HG03095 (cell line): ENCODE results near the gene CALR3.
"Not testable (repeated sequence)": the region's sequence is repeated elsewhere in the genome, so short reads cannot be mapped to it uniquely, and the experiment has no call there.

ENCODE experiments used
- ATAC-seq: cut with Tn5 transposase; IDR thresholded peaks from one replicate; pipeline ENCODE4 v1.9.1; 2021; ENCODE audit warnings: moderate library complexity; ENCODE audit not compliant: unreplicated experiment

CALR3 gene

GRCh38 chr19:16524991-16525734, 29.2 kb upstream of the CALR3 start:
- no peak for ATAC-seq

DNA sequence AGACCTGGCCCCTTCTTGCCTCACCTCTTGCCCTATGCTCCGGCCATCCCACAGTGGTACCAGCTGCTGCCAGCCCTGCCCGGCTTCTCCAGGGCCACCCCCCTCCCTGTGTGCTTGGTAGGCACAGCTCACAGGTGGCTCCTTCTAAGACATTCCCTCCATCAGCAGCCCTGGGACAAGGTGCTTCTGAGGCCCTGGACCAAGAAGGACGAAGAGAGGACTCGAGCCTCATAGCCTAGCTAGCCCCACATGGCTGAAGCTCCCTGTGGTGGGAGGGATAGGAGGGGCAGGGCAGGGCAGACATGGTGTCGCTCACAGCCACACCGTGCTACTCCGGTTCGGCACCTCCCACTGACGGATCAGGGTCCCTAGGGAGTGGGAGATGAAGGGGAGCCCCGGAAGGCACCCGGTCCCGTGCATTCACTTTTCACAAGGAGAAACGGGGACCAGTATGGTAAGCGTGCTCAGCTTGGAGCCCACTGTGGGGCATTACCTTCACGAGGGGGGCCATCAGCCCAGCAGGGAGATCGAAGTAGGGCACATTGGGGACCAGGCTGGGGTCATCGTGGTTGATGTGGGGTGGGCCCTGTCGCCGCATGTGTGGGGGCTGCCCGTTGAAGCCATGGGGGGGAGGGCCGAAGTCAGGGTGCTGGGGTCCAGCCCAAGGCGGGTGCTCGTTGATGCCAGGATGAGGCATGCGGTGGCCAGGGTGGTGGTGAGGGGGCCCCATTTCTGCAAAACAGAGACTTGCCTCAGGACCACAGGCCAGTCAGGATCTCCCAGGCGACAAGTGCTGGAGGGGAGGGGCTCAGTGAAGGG, 26.8 kb upstream of the CALR3 start:
- ATAC-seq, result no peak

DNA sequence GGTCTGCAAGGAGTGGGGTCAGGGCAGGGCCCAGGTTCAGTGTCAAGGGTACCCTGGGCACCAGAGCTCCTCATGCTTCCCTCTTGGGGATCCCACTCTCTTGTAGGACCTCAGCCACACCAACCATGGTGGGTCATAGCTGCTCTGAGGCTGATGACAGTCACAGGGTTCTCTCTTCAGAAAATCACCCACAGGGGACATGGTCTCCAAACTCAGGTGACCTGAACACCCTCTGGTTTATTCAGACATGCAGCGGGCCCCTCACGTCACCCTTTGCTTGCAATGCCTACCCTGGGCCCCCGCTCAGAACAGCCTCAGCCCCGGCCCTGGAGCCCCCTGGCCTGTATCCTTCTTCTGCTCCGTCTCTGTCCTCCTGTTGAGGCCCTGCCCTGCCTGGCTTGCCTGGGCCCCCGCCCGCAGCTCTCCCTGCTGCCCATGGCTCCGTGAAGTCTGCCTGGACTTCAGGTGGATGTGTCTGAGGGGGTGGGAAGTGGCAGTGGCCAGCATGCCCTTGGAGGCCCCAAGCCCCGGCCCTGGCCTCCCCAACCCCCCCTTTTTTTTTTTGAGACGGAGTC, 25.8 kb upstream of the CALR3 start:
- no peak for ATAC-seq

DNA sequence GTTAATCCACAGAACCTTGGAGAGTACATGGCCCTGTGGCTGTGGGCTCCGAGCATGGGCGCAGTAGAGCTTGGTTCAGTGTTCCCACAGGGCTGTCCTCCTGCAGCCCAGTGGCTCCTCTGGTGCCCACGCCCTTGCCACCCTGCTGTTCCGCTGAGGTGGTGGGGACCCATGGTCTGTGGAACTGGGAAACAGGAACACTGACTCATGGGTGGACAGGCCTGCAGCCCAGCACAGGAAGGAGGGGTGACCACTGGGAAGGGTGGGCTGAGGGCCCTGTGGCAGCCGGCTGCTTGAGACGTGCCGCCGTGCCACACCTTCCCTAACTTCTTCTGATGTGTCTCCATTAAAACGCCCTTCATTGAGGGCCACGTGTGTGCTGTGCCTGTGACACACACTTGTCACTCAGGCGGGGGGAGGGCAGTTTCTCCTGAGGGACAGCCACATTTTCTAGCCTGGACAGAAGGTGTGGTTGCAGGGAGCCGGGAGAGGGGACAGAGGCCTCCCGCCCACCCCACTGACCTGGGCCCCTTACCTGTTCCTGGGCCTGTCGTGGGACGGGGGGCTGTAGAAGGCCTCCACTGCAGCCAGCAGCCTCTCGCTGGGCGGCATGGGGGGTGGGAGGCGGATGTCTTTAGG, 25.1 kb upstream of the CALR3 start:
- no peak for ATAC-seq

DNA sequence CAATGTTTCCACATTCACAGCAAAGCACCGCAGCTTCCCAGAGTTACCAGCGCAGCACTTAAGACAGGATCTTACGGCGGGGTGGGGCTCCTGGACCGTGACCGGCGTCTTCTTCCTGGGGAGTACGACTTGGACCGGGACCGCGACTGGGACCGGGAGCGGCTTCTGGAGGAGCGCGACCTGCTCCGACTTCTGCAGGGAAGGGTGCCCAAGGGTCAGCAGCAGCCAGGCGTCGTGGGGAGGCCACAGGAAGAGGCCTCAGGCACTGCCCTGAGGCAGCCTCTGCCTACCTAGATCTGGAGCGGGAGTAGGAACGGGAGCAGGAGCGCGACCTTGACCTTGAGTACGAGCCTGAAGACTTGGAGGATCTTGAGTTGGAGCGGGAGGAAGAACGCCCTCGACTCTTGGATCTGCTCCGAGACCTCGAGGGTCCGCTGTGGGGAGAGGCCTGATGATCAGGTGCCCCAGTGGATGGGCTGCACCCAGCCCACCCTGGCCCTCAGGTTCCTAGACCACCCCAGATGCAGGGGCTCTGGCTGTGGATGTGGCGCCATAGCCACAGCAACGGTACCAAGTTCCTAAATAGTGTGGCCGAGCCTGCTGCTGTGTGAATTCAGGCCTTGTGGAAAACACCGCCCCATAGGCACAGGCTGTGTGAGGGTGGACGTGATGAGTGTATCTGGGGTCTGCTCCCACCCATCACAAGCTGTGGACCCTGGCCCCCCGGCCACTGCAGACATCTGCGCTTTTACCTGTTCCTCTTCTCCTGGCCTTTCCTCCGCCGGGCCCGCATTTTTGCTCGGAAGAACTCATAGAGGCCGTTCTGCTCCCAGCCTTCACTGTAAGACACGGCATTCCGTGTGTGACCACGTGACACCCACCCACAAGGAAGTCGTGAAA, 24.4 kb upstream of the CALR3 start:
- no peak for ATAC-seq

DNA sequence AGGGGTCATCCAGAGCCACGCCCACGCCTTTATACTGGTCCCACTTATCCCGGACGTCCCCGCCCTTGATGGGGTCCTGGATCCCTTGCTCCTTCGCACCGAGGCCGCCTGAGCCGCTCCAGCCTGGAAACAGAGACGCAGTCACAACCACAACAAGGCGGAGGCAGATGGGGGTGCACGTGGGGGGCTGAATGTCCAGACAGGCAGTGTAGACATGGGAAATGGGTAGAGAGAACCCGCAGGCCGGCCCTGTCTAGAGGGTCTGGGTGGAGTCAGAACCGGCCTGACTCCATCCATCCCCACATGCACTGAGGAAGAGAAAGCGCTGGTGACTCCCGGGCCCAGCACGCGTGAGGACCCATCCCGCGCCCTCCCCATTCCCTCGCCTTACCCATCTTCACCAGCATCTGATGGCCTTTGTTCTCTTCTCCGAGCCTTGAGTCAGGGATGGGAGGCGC, 23.3 kb upstream of the CALR3 start:
- no peak for ATAC-seq

- ATAC-seq, result no peak
These were observed 22.7 kb upstream of the CALR3 start for GRCh38 chr19:16518483-16519229.

GRCh38 chr19:16518061-16518460, 22.1 kb upstream of the CALR3 start:
- no peak for ATAC-seq

GRCh38 chr19:16516923-16517610, 21.1 kb upstream of the CALR3 start:
- no peak for ATAC-seq

- no peak for ATAC-seq
These were observed 20.4 kb upstream of the CALR3 start for GRCh38 chr19:16516381-16516780.

DNA sequence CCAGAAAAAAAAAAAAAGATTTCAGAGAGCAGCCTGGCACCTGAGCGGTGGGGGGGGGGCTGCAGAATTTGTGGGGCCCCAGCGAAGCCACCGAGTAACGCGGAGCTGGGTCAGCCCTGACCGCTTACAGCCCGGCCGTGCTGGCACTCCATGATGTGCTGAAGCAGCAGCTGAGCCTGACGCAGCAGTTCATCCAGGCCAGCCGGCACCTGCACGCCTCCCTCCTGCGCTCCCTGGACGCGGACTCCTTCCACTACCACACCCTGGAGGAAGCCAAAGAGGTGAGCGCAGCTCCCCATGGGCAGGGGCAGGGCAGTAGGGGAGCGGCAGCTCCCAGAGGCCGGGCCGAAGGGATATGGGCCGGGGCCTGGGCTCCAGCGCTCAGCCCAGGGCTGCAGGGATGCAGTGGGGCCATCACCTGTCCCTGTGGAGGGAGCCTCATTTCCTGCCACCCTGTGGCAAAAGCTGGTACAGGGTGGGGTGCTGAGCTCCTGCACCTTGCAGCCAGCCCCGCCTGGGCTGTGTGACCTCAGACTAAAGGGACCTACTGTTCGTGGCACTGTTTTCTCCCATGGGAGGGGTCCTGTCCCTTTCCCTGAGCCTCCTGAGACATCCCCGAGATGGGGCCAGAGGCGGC, 18.5 kb upstream of the CALR3 start:
- no peak for ATAC-seq

DNA sequence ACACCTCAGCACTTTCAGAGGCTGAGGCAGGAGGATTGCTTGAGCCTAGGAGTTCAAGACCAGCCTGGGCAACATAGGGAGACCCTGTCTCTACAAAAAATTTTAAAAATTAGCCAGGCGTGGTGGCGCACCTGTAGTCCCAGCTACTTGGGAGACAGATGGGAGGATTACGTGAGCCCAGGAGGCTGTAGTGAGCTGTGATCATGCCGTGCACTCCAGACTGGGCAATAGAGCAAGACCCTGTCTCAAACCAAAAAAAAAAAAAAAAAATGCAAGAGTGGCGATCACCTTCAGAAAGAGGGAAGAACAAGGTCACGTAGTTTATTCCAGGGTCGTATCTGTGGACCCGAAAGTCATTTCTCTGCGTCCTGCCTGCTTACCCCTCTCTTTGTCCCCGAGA, 16.6 kb upstream of the CALR3 start:
- not testable (repeated sequence) for ATAC-seq

GRCh38 chr19:16509141-16510061, 13.4 kb upstream of the CALR3 start:
- no peak for ATAC-seq

DNA sequence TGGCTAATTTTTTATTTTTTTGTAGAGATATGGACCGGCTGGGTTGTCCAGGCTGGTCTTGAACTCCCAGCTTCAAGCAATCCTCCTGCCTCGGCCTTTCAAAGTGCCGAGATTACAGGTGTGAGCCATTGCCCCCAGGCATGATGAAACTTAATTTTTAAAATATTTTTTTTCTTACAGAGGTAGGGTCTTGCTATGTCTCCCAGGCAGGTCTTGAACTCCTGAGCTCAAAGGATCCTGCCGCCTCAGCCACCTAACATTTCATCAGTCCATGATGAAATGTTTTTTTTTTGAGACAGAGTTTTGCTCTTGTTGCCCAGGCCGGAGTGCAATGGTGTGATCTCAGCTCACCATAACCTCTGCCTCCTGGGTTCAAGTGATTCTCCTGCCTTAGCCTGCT, 12.6 kb upstream of the CALR3 start:
- ATAC-seq, result no peak

DNA sequence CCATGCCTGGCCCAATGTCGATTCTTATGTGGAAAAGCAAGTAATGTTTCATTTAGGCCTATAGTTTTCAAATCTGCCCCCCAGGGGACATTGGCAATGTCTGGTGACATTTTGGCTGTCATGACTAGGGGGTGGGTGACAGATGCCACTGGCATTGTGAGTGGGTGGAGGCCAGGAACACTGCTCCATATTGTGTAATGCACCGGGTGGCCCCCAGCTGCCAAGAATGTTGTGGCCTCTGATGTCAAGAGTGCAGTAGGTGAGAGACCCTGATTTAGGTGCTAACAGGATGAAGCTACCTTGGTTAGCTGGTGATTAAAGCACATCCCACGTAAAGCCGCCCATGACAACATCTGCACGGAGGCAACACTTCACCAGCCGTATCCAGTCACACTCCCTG, 11.0 kb upstream of the CALR3 start:
- ATAC-seq, result no peak

DNA sequence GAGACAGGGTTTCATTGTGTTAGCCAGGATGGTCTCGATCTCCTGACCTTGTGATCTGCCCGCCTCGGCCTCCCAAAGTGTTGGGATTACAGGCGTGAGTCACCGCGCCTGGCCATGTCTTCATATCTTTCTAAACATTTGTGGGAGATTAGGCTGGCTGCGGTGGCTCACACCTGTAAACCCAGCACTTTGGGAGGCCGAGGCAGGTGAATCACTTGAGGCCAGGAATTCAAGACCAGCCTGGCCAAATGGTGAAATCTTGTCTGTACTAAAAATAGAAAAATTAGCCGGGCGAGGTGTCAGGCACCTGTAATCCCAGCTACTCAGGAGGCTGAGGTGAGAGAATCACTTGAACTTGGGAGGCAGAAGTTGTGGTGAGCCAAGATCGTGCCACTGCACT, 10.2 kb upstream of the CALR3 start:
- not testable (repeated sequence) for ATAC-seq

DNA sequence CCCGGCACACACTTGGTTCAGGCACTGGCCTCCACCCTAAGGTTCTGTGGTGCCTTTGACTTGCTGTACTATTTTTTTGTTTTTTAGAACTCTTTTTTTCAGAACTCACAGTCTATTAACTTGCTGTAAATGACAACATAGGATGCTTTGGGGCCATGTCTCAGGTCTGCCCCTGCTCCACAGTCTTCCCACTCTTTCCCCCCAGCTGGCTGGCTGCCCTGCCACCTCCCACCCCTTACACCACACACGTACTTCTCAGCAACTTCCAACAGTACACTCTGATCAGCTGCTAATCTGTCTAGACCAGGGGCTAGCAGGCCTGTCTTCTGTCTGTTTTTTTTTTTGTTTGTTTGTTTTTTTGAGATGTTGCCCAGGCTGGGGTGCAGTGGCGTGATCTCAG, 8.3 kb upstream of the CALR3 start:
- no peak for ATAC-seq

DNA sequence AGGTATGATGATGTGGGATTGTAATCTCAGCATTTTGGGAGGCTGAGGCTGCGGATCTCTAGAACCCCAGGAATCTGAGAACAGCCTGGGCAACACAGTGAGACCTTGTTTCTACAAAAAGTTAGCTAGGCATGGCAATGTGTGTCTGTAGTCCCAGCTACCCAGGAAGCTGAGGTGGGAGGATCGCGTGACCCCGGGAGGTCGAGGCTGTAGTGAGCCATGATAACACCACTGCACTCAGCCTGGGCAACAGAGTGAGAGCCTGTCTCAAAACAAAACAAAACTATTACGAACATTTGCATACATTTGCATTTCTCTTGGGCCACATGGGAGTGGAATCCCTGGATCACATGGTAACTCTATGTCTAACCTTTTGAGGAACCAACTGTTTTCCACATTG, 1.9 kb upstream of the CALR3 start:
- no peak for ATAC-seq
